IPS DF 19.7 (cell line): Measurements from ENCODE around the gene HGFAC.
"Not testable (repeated sequence)": the region's sequence is repeated elsewhere in the genome, so short reads cannot be mapped to it uniquely, and the experiment has no call there.

Source experiments
- DNase-seq: peaks from one replicate; pipeline ENCODE4 v3.0.0-alpha.2; 2013; ENCODE audit warnings: low read depth, low spot score

HGFAC gene

GRCh38 chr4:3411190-3411589, 30.6 kb upstream of the HGFAC start:
- DNase-seq: not testable (repeated sequence)

- no peak for DNase-seq
Measured at GRCh38 chr4:3411676-3412075, 30.1 kb upstream of the HGFAC start.

- DNase-seq: no peak
Measured at GRCh38 chr4:3412257-3413020, 29.3 kb upstream of the HGFAC start.

- no peak for DNase-seq
Measured at GRCh38 chr4:3413217-3413671, 28.5 kb upstream of the HGFAC start.

GRCh38 chr4:3413675-3414420, 27.9 kb upstream of the HGFAC start:
- DNase-seq: no peak

- no peak for DNase-seq
Measured at GRCh38 chr4:3414421-3415279, 27.1 kb upstream of the HGFAC start.

GRCh38 chr4:3415471-3416141, 26.2 kb upstream of the HGFAC start:
- no peak for DNase-seq

- DNase-seq: no peak
Measured at GRCh38 chr4:3416270-3416669, 25.5 kb upstream of the HGFAC start.

- no peak for DNase-seq
Measured at GRCh38 chr4:3416821-3417221, 24.9 kb upstream of the HGFAC start.

- no peak for DNase-seq
Measured at GRCh38 chr4:3417448-3417847, 24.3 kb upstream of the HGFAC start.

- no peak for DNase-seq
Measured at GRCh38 chr4:3418029-3418762, 23.6 kb upstream of the HGFAC start.

GRCh38 chr4:3419836-3420605, 21.7 kb upstream of the HGFAC start:
- no peak for DNase-seq

- no peak for DNase-seq
Measured at GRCh38 chr4:3420606-3420955, 21.2 kb upstream of the HGFAC start.

- DNase-seq: no peak
Measured at GRCh38 chr4:3420956-3421355, 20.8 kb upstream of the HGFAC start.

- DNase-seq: no peak
Measured at GRCh38 chr4:3421470-3421869, 20.3 kb upstream of the HGFAC start.

GRCh38 chr4:3422241-3422801, 19.4 kb upstream of the HGFAC start:
- DNase-seq: no peak

GRCh38 chr4:3422808-3423297, 18.9 kb upstream of the HGFAC start:
- DNase-seq: no peak

- no peak for DNase-seq
Measured at GRCh38 chr4:3423406-3423805, 18.4 kb upstream of the HGFAC start.

GRCh38 chr4:3423952-3424351, 17.8 kb upstream of the HGFAC start:
- no peak for DNase-seq
